ENCODE results near the gene BLVRB.

The BLVRB gene

GRCh38 chr19:40398417-40399131 is 67.0 kb downstream of the BLVRB start:
- peak; percentile 73 to 86 for DNase-seq

All from NCI-H187 (cell line).